H1 (cell line): ENCODE results near the gene CMTM5. TPM values are rescaled to one million over a fixed set of nuclear protein-coding genes. Genes with fewer than 3 reads are reported as not detected.

ENCODE experiments used
- CTCF ChIA-PET: fragments of 300-600 bp; sonication (Branson Sonifier 250); formaldehyde crosslinking; loops from one replicate; lab custom pipeline; 2021; ENCODE audit not compliant: partially characterized antibody; lab: Charles Lee
- POLR2A ChIA-PET: fragments of 300-600 bp; sonication (Branson Sonifier 250); formaldehyde crosslinking; loops from one replicate; lab custom pipeline; 2021; ENCODE audit warnings: inconsistent platforms; ENCODE audit not compliant: partially characterized antibody; lab: Charles Lee
- DNase-seq, 2 experiments: peaks; one replicate each; pipeline versions ENCODE4 v3.0.0 to v3.0.0-alpha.2; 2010 to 2022; ENCODE audit warnings: low spot score in 2 of 2, low read depth in 1 of 2, mixed read lengths in 1 of 2
- FAIRE-seq: peaks from 2 replicates; lab custom pipeline; 2011; peaks lifted over from hg19 to GRCh38; lab: Jason Lieb, UNC
- H2AFZ ChIP-seq: 2 replicates; pipeline ENCODE4 v1.8.1; 2012; ENCODE audit warnings: low read length, inconsistent platforms
- H2AK5ac ChIP-seq: 2 replicates; pipeline ENCODE4 v1.6.1; 2013; ENCODE audit warnings: low read depth, low read length
- H2BK120ac ChIP-seq: replicated peaks from 2 replicates; pipeline ENCODE3; 2013; ENCODE audit warnings: low read depth, low read length, inconsistent platforms
- H2BK12ac ChIP-seq: 2 replicates; pipeline ENCODE4 v1.6.1; 2013; ENCODE audit warnings: low read depth, low read length
- H2BK15ac ChIP-seq: 2 replicates; pipeline ENCODE4 v1.6.1; 2013; ENCODE audit warnings: low read length
- H2BK20ac ChIP-seq: 2 replicates; pipeline ENCODE4 v1.6.1; 2013; ENCODE audit warnings: low read length
- H2BK5ac ChIP-seq: 2 replicates; pipeline ENCODE4 v1.6.1; 2013; ENCODE audit warnings: low read depth, low read length
- H3K14ac ChIP-seq: 2 replicates; pipeline ENCODE4 v1.6.1; 2013; ENCODE audit warnings: inconsistent platforms; ENCODE audit not compliant: insufficient read length
- H3K18ac ChIP-seq: 2 replicates; pipeline ENCODE4 v1.6.1; 2013; ENCODE audit warnings: low read length; ENCODE audit errors: extremely low read depth
- H3K23ac ChIP-seq: 2 replicates; pipeline ENCODE4 v1.6.1; 2013; ENCODE audit warnings: inconsistent platforms; ENCODE audit not compliant: insufficient read length
- H3K23me2 ChIP-seq: 2 replicates; pipeline ENCODE4 v1.6.1; 2013; ENCODE audit warnings: low read depth, low read length
- H3K27ac ChIP-seq: 2 replicates; pipeline ENCODE4 v1.6.1; 2011; ENCODE audit warnings: low read depth, low read length, inconsistent platforms
- H3K27me3 ChIP-seq, 4 experiments: replicated peaks in 1 of 4; 1 replicate in 1 of 4; 2 replicates in 3 of 4; pipeline versions ENCODE4 v1.6.1 to v1.8.1; 2011 to 2013; ENCODE audit warnings: low read length in 3 of 4, mild to moderate bottlenecking in 3 of 4, inconsistent platforms in 2 of 4, mixed read lengths in 2 of 4, moderate library complexity in 1 of 4; ENCODE audit not compliant: control insufficient read depth in 3 of 4, insufficient read depth in 3 of 4; ENCODE audit errors: extremely low read depth in 1 of 4
- H3K36me3 ChIP-seq, 4 experiments: 2 replicates each; pipeline versions ENCODE4 v1.6.1 to v1.8.1; 2011 to 2013; ENCODE audit warnings: mild to moderate bottlenecking in 4 of 4, low read length in 3 of 4, moderate library complexity in 2 of 4, control low read depth in 1 of 4, inconsistent platforms in 1 of 4; ENCODE audit not compliant: insufficient read depth in 4 of 4, control insufficient read depth in 2 of 4
- H3K4ac ChIP-seq: replicated peaks from 2 replicates; pipeline ENCODE3; 2013; ENCODE audit warnings: low read length, low read depth, mixed read lengths, inconsistent platforms; ENCODE audit not compliant: insufficient read length
- H3K4me1 ChIP-seq, 4 experiments: replicated peaks in 1 of 4; 1 replicate in 1 of 4; 2 replicates in 3 of 4; pipeline versions ENCODE4 v1.6.1 to v1.8.1; 2011 to 2013; ENCODE audit warnings: low read length in 3 of 4, inconsistent platforms in 2 of 4, mixed read lengths in 1 of 4; ENCODE audit not compliant: insufficient read depth in 4 of 4, control insufficient read depth in 3 of 4
- H3K4me2 ChIP-seq, 2 experiments: 2 replicates each; pipeline versions ENCODE4 v1.6.1 to v1.8.1; 2011 to 2013; ENCODE audit warnings: low read depth in 2 of 2, low read length in 2 of 2, control low read depth in 1 of 2, inconsistent platforms in 1 of 2, mild to moderate bottlenecking in 1 of 2; ENCODE audit not compliant: insufficient read depth in 1 of 2
- H3K4me3 ChIP-seq, 4 experiments: fragments of 200-600, 300-600 bp in 1 of 4; sonication (generic), shearing (Covaris generic), sonication (Bioruptor Twin) in 1 of 4; 2 replicates each; pipeline versions ENCODE4 v1.5.1 to v1.8.1; 2011 to 2016; ENCODE audit warnings: low read length in 4 of 4, low read depth in 3 of 4, control low read depth in 2 of 4, inconsistent platforms in 2 of 4, mild to moderate bottlenecking in 2 of 4, mixed read lengths in 1 of 4, moderate library complexity in 1 of 4; ENCODE audit not compliant: insufficient read depth in 2 of 4; ENCODE audit errors: extremely low read depth in 1 of 4
- H3K56ac ChIP-seq: replicated peaks from 2 replicates; pipeline ENCODE3; 2013; ENCODE audit warnings: low read depth, mild to moderate bottlenecking, mixed read lengths, low read length, inconsistent platforms; ENCODE audit not compliant: insufficient read length
- H3K79me1 ChIP-seq: 2 replicates; pipeline ENCODE4 v1.6.1; 2013; ENCODE audit warnings: low read depth, low read length, control low read depth
- H3K79me2 ChIP-seq, 2 experiments: 2 replicates each; pipeline versions ENCODE4 v1.6.1 to v1.8.1; 2012 to 2013; ENCODE audit warnings: low read length in 2 of 2, mild to moderate bottlenecking in 2 of 2, inconsistent platforms in 1 of 2; ENCODE audit not compliant: insufficient read depth in 2 of 2, control insufficient read depth in 1 of 2
- H3K9ac ChIP-seq, 4 experiments: replicated peaks in 1 of 4; 1 replicate in 1 of 4; 2 replicates in 3 of 4; pipeline versions ENCODE4 v1.6.1 to v1.8.1; 2011 to 2013; ENCODE audit warnings: low read depth in 3 of 4, low read length in 3 of 4, control low read depth in 2 of 4, mild to moderate bottlenecking in 2 of 4, moderate library complexity in 2 of 4, inconsistent platforms in 1 of 4; ENCODE audit errors: extremely low read depth in 1 of 4
- H3K9me3 ChIP-seq, 2 experiments: 2 replicates each; pipeline versions ENCODE4 v1.6.1 to v1.8.1; 2012 to 2013; ENCODE audit warnings: mild to moderate bottlenecking in 2 of 2, moderate library complexity in 2 of 2, control low read depth in 1 of 2, inconsistent platforms in 1 of 2, low read depth in 1 of 2, low read length in 1 of 2, mixed read lengths in 1 of 2; ENCODE audit not compliant: insufficient read depth in 2 of 2
- H4K20me1 ChIP-seq, 2 experiments: replicated peaks in 1 of 2; 2 replicates each; pipeline versions ENCODE3 to v1.8.1; 2011 to 2013; ENCODE audit warnings: inconsistent platforms in 2 of 2, low read length in 2 of 2, mild to moderate bottlenecking in 1 of 2; ENCODE audit not compliant: insufficient read depth in 2 of 2, control insufficient read depth in 1 of 2
- H4K5ac ChIP-seq: 2 replicates; pipeline ENCODE4 v1.6.1; 2013; ENCODE audit warnings: low read length, low read depth, mixed read lengths, inconsistent platforms; ENCODE audit not compliant: insufficient read length
- H4K8ac ChIP-seq: 2 replicates; pipeline ENCODE4 v1.8.0; 2013; ENCODE audit warnings: mild to moderate bottlenecking, moderate library complexity, low read length, inconsistent platforms; ENCODE audit not compliant: insufficient read depth; ENCODE audit errors: extremely low read depth
- H4K91ac ChIP-seq: replicated peaks from 2 replicates; pipeline ENCODE3; 2013; ENCODE audit warnings: low read length, mixed read lengths, inconsistent platforms; ENCODE audit not compliant: insufficient read length
- EGR1 ChIP-seq: IDR thresholded peaks from 2 replicates; pipeline ENCODE4 v1.6.1; 2011; ENCODE audit warnings: low read depth, low read length, borderline replicate concordance
- KDM5A ChIP-seq: fragments of 200-600 bp; IDR thresholded peaks from 2 replicates; pipeline ENCODE4 v1.7.1; 2012; ENCODE audit warnings: mild to moderate bottlenecking, low read length, inconsistent platforms, mixed read lengths
- WGBS, 2 experiments: shearing (Covaris generic) in 1 of 2; methylation state at CpG; one replicate each; pipeline versions ENCODE4 v1.1.6 to v1.1.7; 2013 to 2015; ENCODE audit warnings: low lambda C conversion rate in 2 of 2, mixed read lengths in 2 of 2, inconsistent platforms in 1 of 2, low coverage in 1 of 2, missing lambda C conversion rate in 1 of 2; ENCODE audit not compliant: insufficient replicate concordance in 2 of 2, insufficient coverage in 1 of 2, insufficient read length in 1 of 2; ENCODE audit errors: extremely low coverage in 1 of 2, missing lambda C conversion rate in 1 of 2; 5-methylcytosine and 5-hydroxymethylcytosine counted together
- polyA plus RNA-seq, 7 experiments: library from polyadenylated mRNA; depleted of rRNA in 3 of 7; stranded (reverse) in 5 of 7; unstranded in 2 of 7; fragments of >200 nt in 5 of 7; fragments of 200-250 nt in 2 of 7; gene quantifications; 1 replicate in 5 of 7; 2 replicates in 1 of 7; 4 replicates in 1 of 7; pipeline versions ENCODE4 v1.2.1 to v1.2.3, GENCODE V29; 2011 to 2013; ENCODE audit warnings: missing spikeins in 2 of 7, mixed read lengths in 2 of 7
- total RNA-seq: library from RNA; stranded (reverse); fragmentation: NEBNext Ultra II Directional; extraction: Animal tissue kit (Norgen Biotek cat#: 25700); gene quantifications from 2 replicates; pipeline ENCODE4 v1.2.1, GENCODE V29; 2021

Gene CMTM5
- total and polyA plus RNA-seq, 2 of the 8 experiments (the other 6 are each of a cell fraction or from before 2014, with no cell fraction given) = 2.1 TPM; not detected in 1

DNA sequence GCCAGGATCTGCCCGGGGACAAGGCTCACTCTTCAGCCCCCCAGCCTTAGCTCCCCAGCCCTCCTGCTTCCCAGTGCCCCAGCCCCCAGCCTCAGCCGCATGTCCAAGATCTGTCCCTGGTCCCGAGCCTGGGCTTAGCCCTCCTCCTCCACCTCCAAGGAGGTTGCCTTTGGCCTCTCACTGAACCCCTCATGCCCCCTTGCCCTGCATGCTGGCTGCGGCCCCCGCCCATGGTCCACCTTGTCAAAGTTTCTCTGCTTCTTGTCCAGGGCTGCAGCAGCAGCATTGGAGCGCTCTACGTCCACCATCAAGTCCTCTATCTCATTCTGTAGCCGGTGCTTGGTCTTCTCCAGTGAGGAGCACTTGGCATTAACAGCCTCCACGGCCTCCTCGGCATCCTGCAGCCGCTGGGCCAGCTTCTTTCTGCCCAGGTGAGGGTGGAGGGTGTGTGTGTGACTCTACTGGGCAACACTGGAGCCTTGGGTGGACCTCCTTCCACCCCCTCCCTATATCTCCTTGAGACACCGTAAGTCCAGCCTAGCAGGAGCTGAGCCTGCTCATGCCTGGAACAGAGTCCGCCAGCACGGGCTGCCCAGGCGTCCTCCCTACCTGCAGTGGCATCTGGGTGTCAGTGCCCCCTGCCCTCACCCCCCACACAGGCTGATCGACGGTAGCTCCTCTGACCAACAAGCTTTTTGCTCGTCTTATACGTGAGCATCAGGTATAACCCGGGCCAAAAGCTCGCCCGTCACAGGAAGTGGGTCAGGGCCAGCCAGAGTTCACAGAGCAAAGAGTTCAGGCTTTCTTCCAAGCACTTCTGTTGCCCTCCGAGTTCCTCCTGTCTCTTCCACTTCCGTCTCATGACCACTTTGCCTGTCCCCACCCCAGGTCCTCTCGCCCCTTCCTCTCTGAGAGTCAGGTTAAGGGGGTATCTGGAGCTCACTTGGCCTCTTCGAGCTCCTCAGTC, 11.4 kb downstream of the CMTM5 start:
- Histone ChIP-seq H3K9me3 (no peaks in the 10 kb centered on the region), H3K23me2 (no peaks in the 10 kb centered on the region; the same call in 1 of the 2 replicates), H2BK20ac (no peak overlapping the region), H2AK5ac (no peak overlapping the region), H2BK120ac (no peak overlapping the region), H3K4me1 (peaks cover 0 to 10% (median 0%) of the 10 kb centered on the region in 4 experiments; a peak in 1 of 7 replicates), H2BK12ac (peak overlapping the region; percentile 29; the same call in 1 of the 2 replicates), H3K4me2 (no peak overlapping the region), H3K36me3 (no peaks in the 10 kb centered on the region), H3K9ac (no peak overlapping the region), H2BK15ac (no peak overlapping the region), H4K20me1 (no peaks in the 10 kb centered on the region), H3K4ac (no peak overlapping the region), H2AFZ (no peak overlapping the region), H4K5ac (no peak overlapping the region), H3K23ac (no peak overlapping the region), H3K18ac (no peak overlapping the region), H4K91ac (no peak overlapping the region), H3K79me1 (no peaks in the 10 kb centered on the region), H3K27me3 (no peaks in the 10 kb centered on the region; a peak in 3 of 7 replicates), H3K79me2 (no peaks in the 10 kb centered on the region), H3K14ac (no peak overlapping the region), H4K8ac (no peak overlapping the region), H3K4me3 (no peak overlapping the region), H2BK5ac (no peak overlapping the region), H3K56ac (no peak overlapping the region), H3K27ac (no peak overlapping the region)
- WGBS, 2 experiments = 92% methylated on average over 26 of the region's 26 CpGs; no CpG with 5 or more reads in 1 of the 2 experiments
- DNase-seq = no peak
- FAIRE-seq = no peak
- ChIA-PET CTCF (interaction anchor here (0.8 to 4.0 kb wide), 10 partner anchors 9 to 292 kb away, joined by 3 to 30 read pairs (median 4); partner anchors contain the start of gene CMTM5), POLR2A (interaction anchor here (0.8 to 1.3 kb wide), 2 partner anchors 12 to 66 kb away, joined by 3 to 4 read pairs; no protein-coding TSS in a partner anchor)
- TF ChIP-seq EGR1 (no peak), KDM5A (no peak)
